OCI-LY7 (cell line): Measurements from ENCODE around the gene CNOT6.

Experiments used
- EZH2phosphoT487 ChIP-seq: fragments of 200-600 bp; sonication (generic); IDR thresholded peaks from 2 replicates; pipeline ENCODE4 v1.6.1; 2018; ENCODE audit warnings: low read depth, borderline replicate concordance, mild to moderate bottlenecking, mixed run types, antibody characterized with exemption, low read length, moderate library complexity, mixed read lengths
- TF ChIP-seq, protein P1 (sequence below): fragments of 200-600 bp; sonication (generic); conservative IDR thresholded peaks from 2 replicates; pipeline ENCODE4 v1.5.1; 2014; ENCODE audit warnings: mild to moderate bottlenecking, antibody characterized with exemption, low read length, moderate library complexity, mixed read lengths

DNA sequence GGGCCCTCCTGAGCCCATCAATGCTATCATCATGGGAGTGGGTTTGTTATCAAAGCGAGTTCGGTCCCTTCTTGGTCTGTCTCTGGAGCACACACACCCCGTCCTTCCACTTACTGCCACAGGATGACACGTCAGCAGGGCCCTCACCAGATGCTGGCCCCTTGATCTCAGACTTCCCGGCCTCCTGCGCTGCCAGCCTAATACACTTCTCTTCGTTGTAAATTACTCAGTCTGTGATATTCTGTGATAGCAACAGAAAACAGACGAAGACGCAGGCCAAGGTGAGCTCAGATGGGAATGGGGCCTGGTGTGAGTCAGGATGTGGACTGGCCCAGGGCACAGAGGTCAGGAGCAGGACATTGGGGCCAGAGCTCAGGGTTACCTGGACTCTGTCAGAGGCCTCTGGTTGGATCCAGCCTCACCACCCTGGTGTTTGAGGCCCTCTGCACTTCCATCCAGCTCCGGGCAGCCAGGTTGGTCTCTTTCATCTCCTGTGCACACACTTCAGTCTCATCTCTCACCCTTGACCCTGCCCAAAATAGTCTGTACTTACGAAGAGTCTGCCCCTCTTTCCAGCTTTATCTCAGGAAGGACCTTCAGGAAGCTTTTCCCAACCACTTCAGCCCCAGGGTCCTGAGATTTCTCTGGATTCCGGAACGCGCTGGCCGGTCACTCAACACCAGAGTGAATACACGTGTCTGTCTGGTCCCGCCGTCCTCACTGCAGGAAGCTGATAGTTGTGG lies 26.0 kb upstream of the CNOT6 start:
- TF ChIP-seq, protein P1, sequence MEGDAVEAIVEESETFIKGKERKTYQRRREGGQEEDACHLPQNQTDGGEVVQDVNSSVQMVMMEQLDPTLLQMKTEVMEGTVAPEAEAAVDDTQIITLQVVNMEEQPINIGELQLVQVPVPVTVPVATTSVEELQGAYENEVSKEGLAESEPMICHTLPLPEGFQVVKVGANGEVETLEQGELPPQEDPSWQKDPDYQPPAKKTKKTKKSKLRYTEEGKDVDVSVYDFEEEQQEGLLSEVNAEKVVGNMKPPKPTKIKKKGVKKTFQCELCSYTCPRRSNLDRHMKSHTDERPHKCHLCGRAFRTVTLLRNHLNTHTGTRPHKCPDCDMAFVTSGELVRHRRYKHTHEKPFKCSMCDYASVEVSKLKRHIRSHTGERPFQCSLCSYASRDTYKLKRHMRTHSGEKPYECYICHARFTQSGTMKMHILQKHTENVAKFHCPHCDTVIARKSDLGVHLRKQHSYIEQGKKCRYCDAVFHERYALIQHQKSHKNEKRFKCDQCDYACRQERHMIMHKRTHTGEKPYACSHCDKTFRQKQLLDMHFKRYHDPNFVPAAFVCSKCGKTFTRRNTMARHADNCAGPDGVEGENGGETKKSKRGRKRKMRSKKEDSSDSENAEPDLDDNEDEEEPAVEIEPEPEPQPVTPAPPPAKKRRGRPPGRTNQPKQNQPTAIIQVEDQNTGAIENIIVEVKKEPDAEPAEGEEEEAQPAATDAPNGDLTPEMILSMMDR = no peak
- no peak for TF ChIP-seq EZH2phosphoT487
